Body of pancreas (tissue), 4 donors: ENCODE results near the gene GPRC5C.

Source experiments
- POLR2A ChIP-seq, 3 donors: fragments of 450-650 bp; IDR thresholded peaks; one replicate each; pipeline ENCODE4 v1.6.1; 2016; ENCODE audit warnings: antibody characterized with exemption in 3 of 3, mild to moderate bottlenecking in 2 of 3
- TF ChIP-seq, protein P1 (sequence below), 7 experiments: fragments of 450-650 bp in 4 of 7; fragments of 200-600 bp in 3 of 7; sonication (generic) in 3 of 7; IDR thresholded peaks; one replicate each; pipeline ENCODE4 v1.5.1; 2016 to 2019; ENCODE audit warnings: antibody characterized with exemption in 7 of 7

DNA sequence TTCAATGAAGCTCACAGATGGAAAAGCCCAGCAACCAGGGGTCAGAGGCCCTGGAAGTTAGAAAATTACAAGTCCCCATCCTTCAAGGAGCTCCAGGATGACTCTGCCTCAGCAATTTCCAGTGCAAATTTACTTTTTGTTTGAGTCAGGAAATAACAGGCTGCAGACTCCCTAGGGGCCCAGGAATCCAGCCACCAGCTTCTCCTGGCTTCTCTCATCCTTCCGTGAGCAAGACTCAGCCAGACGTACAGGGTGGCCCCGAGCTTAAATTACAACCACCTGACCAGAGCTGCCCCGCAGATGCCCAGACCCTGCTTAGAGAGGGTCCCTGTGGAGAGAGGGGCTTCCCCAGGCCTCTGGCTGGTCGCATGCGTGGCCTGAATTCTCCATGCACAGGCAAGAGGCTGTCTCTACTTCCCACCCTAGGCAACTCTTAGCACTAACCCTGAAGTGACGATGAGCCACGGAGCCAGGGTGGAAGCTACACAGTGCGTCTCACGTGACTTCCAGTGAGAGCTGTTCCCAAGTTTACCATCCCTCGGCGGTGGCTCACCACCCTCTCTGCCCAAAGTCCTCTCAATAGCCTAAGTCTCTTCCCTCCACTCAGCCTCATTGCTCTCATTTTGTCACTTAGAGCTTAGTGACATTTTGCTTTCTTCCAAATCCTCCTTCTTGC is 37.5 kb upstream of the GPRC5C start:
- TF ChIP-seq, protein P1, sequence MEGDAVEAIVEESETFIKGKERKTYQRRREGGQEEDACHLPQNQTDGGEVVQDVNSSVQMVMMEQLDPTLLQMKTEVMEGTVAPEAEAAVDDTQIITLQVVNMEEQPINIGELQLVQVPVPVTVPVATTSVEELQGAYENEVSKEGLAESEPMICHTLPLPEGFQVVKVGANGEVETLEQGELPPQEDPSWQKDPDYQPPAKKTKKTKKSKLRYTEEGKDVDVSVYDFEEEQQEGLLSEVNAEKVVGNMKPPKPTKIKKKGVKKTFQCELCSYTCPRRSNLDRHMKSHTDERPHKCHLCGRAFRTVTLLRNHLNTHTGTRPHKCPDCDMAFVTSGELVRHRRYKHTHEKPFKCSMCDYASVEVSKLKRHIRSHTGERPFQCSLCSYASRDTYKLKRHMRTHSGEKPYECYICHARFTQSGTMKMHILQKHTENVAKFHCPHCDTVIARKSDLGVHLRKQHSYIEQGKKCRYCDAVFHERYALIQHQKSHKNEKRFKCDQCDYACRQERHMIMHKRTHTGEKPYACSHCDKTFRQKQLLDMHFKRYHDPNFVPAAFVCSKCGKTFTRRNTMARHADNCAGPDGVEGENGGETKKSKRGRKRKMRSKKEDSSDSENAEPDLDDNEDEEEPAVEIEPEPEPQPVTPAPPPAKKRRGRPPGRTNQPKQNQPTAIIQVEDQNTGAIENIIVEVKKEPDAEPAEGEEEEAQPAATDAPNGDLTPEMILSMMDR (IDR thresholded peaks at IDR 0.05), result no peak
- TF ChIP-seq POLR2A (IDR thresholded peaks at IDR 0.05), result no peak
